AG20443 (cell line): ENCODE results near the gene PHC2.

Experiments used
- DNase-seq: peaks from one replicate; pipeline ENCODE4 v3.0.0; 2012; ENCODE audit warnings: low spot score, mixed read lengths

The PHC2 gene, protein sequence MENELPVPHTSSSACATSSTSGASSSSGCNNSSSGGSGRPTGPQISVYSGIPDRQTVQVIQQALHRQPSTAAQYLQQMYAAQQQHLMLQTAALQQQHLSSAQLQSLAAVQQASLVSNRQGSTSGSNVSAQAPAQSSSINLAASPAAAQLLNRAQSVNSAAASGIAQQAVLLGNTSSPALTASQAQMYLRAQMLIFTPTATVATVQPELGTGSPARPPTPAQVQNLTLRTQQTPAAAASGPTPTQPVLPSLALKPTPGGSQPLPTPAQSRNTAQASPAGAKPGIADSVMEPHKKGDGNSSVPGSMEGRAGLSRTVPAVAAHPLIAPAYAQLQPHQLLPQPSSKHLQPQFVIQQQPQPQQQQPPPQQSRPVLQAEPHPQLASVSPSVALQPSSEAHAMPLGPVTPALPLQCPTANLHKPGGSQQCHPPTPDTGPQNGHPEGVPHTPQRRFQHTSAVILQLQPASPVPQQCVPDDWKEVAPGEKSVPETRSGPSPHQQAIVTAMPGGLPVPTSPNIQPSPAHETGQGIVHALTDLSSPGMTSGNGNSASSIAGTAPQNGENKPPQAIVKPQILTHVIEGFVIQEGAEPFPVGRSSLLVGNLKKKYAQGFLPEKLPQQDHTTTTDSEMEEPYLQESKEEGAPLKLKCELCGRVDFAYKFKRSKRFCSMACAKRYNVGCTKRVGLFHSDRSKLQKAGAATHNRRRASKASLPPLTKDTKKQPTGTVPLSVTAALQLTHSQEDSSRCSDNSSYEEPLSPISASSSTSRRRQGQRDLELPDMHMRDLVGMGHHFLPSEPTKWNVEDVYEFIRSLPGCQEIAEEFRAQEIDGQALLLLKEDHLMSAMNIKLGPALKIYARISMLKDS

GRCh38 chr1:33430692-33431593 lies at the start of gene PHC2:
Gene PHC2, minus strand, starts transcription at chr1:33431095. Its CDS starts 55,556 bp downstream, at chr1:33375539.
- peak; percentile 97 for DNase-seq

GRCh38 chr1:33477451-33477850 lies 46.6 kb upstream of the PHC2 start:
- no peak for DNase-seq

DNA sequence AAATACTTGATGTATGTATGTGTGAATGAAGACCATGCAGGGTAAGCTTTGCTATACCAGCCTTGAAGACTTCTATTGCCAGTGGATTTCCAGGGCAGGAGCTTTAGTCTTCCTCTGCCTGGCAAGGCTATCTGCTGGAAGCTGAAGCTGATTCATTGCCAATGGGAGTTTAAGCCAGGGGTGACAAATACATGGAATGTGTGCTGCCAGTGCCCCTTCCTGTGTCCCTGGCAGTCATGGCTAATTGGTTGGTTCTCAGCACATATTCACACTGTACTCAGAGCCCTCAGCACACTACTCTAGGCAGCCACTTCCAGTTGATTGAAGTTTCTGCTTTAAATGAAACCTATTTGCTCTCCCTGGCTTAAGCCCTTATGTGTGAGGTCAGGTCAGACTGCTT lies 43.0 kb upstream of the PHC2 start:
- DNase-seq: no peak

- DNase-seq: peak; percentile 98
Observed at GRCh38 chr1:33472269-33472980, 41.5 kb upstream of the PHC2 start, which contains the start of gene ZSCAN20. Gene ZSCAN20, plus strand, starts transcription at chr1:33472645. Its CDS starts 6,644 bp downstream, at chr1:33479289.

- no peak for DNase-seq
Observed at GRCh38 chr1:33471416-33471815, 40.5 kb upstream of the PHC2 start.

- DNase-seq: peak; percentile 82
Observed at GRCh38 chr1:33470495-33471012, 39.7 kb upstream of the PHC2 start.

- DNase-seq: no peak
Observed at GRCh38 chr1:33469691-33470090, 38.8 kb upstream of the PHC2 start.

DNA sequence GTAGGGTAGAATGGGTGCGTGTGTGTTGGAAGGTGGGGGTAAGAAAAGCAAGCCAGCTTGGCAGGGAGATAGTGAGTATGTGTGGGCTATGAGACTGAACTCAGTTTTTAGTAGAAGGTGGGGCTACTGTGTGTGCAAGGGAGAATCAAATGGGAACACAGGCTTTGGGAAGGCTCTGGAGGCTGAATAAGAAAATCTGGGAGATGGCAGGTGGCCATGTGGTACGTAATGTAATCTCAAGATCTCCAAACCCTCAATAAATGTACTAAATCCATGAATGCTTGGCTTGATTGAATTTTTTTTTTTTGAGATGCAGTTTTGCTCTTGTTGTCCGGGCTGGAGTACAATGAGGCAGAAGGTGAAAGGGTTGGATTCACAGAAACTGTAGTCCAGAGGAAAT lies 38.1 kb upstream of the PHC2 start:
- no peak for DNase-seq

GRCh38 chr1:33468531-33468930 lies 37.6 kb upstream of the PHC2 start:
- no peak for DNase-seq

GRCh38 chr1:33468011-33468410 lies 37.1 kb upstream of the PHC2 start:
- no peak for DNase-seq

DNA sequence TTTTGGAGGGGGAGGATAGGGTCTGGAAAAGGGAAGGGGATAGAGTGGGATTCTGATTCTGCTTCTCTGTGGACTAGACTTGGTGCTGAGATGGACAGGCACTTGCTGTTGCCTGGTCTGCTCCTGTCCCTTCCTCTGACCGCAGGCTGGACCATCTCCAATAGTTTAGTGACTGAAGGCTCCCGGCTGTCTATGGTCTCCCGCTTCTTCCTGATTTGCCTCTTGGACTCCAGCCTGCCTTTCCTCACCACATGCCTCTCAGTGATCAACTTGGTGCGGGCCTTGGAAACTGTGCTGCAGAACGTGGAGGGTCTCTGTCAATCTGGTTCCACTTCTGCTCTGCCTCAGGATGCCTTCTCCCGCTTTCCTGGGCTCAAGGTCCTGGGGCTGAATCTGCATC lies 35.3 kb upstream of the PHC2 start:
- DNase-seq: no peak

DNA sequence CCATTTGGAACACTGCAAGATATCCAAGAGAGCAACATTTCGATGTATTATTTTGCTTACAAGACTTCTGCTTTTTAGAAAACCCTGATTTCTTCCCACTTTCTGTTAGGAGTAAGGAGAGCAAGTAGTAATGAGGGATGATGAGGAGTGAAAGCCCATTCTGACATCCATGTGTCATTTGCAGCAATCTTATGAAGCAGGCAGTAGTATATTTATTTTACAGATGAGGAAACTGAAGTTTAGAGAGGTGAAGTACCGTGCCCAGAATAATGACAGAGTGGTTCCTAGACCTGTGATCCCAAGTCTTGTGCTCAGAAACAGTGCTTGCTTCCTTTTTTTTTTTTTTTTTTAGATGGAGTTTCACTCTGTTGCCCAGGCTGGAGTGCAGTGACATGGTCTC lies 34.4 kb upstream of the PHC2 start:
- DNase-seq: no peak

DNA sequence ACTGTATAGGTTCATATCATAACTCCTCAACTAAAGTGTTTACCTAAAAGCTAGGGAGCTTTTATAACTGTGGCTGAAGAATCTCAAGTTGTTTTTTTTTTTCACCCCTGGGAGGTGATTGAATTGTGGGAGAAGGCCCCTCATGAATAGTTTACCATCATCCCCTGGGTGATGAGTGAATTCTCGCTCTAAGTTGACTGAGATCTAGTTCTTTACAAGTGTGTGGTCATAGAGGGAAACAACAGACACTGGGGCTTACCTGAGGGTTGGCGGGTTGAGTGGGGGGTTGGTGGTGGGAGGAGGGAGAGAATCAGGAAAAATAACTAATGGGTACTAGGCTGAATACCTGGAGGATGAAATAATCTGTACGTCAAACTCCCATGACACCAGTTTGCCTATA lies 33.7 kb upstream of the PHC2 start:
- no peak for DNase-seq

GRCh38 chr1:33462405-33463164 lies 31.7 kb upstream of the PHC2 start:
- DNase-seq: no peak

DNA sequence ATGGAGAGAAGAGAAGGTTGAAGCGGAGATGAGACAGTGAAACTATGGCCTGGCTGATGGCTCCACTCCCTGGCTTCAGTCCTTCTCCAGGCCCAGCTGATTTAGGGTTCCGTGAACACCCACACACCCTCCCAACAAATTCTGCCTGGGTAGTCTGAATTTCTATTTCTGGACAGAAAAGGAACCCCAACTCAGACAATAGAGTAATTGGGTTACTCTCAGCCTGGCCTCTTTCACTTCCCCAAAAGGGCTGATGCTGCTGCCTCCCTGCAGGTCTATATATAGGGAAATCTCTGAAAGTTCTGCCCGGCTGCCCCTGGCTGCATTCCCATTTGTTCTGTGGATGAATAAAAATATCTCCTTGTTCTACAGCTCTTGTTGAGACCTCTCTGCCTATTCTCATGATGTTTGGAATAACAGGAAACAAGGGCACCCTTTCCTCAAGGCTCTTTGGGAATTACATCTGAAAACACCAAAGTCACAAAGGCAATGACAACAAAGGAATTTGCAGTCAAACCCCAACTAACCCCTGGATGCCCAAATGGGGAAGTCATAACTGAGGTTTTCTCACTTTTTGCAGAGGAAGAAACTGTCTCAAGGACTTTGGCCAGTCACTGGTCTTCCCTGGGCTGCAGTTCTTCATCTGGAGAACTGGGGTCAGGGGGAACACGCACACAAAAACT lies 30.2 kb upstream of the PHC2 start:
- no peak for DNase-seq

DNA sequence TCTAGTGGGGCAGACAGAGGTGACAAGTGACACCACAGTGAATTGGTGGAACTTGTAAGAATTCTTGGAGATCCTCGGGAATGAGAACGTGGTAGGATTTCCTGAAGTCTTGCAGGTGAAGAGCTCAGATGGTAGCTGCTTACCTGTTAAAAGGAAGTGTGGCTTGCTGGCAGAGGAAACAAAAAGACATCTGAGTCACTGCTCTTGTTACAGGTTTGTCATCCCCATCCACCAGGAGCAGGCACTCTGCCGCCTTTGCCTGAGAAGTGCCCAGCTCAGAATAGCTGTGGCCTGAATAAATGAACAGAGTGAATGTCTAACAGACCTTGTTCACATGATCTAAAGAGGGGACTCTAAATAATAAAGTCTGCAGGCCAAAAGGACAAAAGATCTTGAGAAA lies 29.2 kb upstream of the PHC2 start:
- no peak for DNase-seq

DNA sequence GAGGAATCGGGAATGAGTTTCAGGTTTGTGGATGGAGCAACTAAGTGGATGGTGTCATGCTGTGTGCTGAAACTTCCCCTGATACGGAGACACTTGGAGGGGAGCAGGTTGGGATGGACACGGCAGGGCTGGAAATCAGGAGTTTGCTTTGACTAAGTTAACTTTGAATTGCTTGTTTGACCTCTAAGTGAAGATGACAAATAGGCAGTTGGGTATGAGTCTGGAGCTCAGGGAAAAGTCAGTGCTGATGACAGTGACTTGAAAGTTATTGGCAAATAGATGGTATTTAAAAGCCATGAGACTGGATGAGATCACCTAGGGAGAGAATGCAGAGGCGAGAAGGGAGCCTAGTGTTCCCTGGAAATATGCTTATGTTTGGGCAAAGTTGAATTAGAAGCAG lies 28.8 kb upstream of the PHC2 start:
- DNase-seq: peak; percentile 60

DNA sequence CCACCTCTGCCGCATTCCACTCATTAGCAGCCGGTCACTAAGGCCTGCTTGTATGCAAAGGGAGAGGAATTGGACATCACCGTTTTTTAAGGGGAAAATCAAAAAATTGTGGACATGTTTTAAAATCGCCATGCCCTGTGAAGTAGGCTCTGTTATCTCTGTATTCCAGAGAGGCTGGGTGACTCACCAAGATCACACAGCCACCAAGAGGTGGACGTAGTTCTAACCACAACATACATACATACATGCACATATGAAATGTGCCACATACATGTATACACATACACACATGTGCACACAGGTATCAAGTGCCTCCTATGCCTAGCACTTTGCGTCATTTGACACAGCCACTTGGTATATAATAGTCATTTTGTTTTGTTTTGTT lies 25.6 kb upstream of the PHC2 start:
- no peak for DNase-seq

DNA sequence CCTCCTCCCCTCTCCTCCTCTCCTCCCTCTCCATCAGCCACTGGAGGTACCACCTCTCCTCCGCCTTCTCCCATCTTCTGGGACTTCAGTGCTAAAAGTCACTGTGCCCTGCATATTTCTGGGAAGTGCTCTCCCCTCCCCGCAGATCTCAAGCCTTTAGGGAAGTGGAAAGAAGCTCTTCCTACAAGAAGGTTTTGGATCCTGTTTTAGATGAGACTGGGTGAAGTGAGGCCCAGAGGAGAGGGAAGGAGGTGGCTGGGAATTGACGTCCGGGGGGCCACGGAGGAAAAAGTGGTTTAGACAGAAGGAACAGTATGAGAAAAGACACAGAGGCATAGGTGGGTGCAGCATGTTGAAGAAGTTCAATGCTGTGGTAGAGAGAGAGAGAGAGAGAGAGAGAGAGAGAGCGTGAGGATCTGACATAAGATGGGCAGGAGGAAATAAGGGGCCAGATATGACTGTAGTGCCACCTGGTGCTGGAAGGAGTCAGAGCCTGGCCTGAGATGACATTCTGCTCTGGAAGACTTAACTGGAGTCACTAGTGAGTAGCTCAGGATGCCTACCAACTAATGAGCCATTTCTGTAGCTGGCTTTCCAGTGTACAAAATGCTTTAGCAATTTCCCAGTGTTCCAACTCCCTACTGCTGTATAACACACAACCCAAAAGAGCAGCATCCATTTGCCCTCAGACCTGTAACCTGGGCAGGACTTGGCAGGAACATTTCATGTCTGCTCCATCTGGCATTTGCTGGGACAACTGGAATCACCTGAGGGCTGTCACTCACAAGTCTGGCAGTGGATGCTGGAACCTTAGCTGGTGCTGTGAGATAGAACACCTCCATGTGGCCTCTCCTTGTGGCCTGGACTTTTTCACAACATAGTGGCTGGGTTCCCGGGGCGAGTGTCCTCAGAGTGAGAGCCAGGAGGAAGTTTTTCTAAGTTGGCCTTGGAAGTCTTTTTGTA lies 24.9 kb upstream of the PHC2 start:
- DNase-seq: peak; percentile 86
